Prostate gland (tissue), 2 donors: ENCODE results near the gene SIN3B. TPM values are rescaled to one million over a fixed set of nuclear protein-coding genes. Genes with fewer than 3 reads are reported as not detected.

Experiments
- DNase-seq: peaks from one replicate; pipeline ENCODE4 v3.0.0-alpha.2; 2019; ENCODE audit warnings: low spot score
- H3K27ac ChIP-seq, 2 donors: fragments of 200-600 bp; sonication (generic); 2 replicates each; pipeline ENCODE4 v1.5.1; 2017 to 2019
- H3K27me3 ChIP-seq: fragments of 200-600 bp; sonication (generic); replicated peaks from 2 replicates; pipeline ENCODE4 v1.5.1; 2019; ENCODE audit not compliant: insufficient read depth
- H3K36me3 ChIP-seq, 2 donors: fragments of 200-600 bp; sonication (generic); 1 replicate in 1 of 2; 2 replicates in 1 of 2; pipeline versions ENCODE4 v1.5.1 to v1.8.1; 2017 to 2019
- H3K4me1 ChIP-seq: fragments of 200-600 bp; sonication (generic); replicated peaks from 2 replicates; pipeline ENCODE4 v1.5.1; 2019
- H3K4me3 ChIP-seq, 2 donors: fragments of 200-600 bp; sonication (generic); 2 replicates each; pipeline ENCODE4 v1.5.1; 2017 to 2019
- H3K9me3 ChIP-seq: fragments of 200-600 bp; sonication (generic); 2 replicates; pipeline ENCODE4 v1.5.1; 2017
- CTCF ChIP-seq, 4 experiments: fragments of 200-600 bp in 2 of 4; fragments of 450-650 bp in 2 of 4; sonication (generic) in 2 of 4; IDR thresholded peaks; 1 replicate in 3 of 4; 2 replicates in 1 of 4; pipeline ENCODE4 v1.5.1; 2016 to 2019; ENCODE audit warnings: antibody characterized with exemption in 4 of 4, mild to moderate bottlenecking in 2 of 4, moderate library complexity in 2 of 4
- POLR2A ChIP-seq: fragments of 450-650 bp; IDR thresholded peaks from one replicate; pipeline ENCODE4 v1.6.1; 2016; ENCODE audit warnings: antibody characterized with exemption, mild to moderate bottlenecking
- POLR2AphosphoS5 ChIP-seq: sonication (generic); formaldehyde crosslinking; IDR thresholded peaks from one replicate; pipeline ENCODE4 v1.6.1; 2017; ENCODE audit warnings: antibody characterized with exemption
- WGBS: methylation state at CpG from one replicate; pipeline ENCODE4 v1.1.5; 2018; 5-methylcytosine and 5-hydroxymethylcytosine counted together
- intact Hi-C: fragments of 100-400 bp; cut with DNase I; formaldehyde crosslinking; loops from one replicate; pipeline ENCODE4 v1.14.2; 2022
- total RNA-seq, 2 donors: library from RNA; depleted of rRNA; stranded (reverse); fragments of >200 nt; gene quantifications; one replicate each; pipeline ENCODE4 v1.1.0, GENCODE V29; 2016

The SIN3B gene
- total RNA-seq, 2 donors from 2014 or later, result 37.8 to 159 TPM

GRCh38 chr19:16807549-16808284, 21.5 kb upstream of the SIN3B start:
- no peak for DNase-seq
- no peaks in the 10 kb centered on the region for H3K9me3 ChIP-seq
- intact Hi-C loops, result no loop called here
- WGBS, result 90% methylated on average over 31 of the region's 31 CpGs
- no peak overlapping the region for H3K4me3 ChIP-seq
- no peaks in the 10 kb centered on the region for H3K4me1 ChIP-seq
- no peaks in the 10 kb centered on the region for H3K27me3 ChIP-seq
- no peaks in the 10 kb centered on the region for H3K36me3 ChIP-seq
- H3K27ac ChIP-seq, result no peak overlapping the region
- TF ChIP-seq POLR2A (no peak), CTCF (IDR thresholded peaks at IDR 0.05) (no peak), POLR2AphosphoS5 (no peak)

GRCh38 chr19:16814526-16815100, 14.6 kb upstream of the SIN3B start:
- Histone ChIP-seq H3K27ac (no peak overlapping the region), H3K27me3 (no peaks in the 10 kb centered on the region), H3K36me3 (no peaks in the 10 kb centered on the region), H3K4me3 (no peak overlapping the region), H3K9me3 (no peaks in the 10 kb centered on the region), H3K4me1 (no peaks in the 10 kb centered on the region)
- TF ChIP-seq POLR2AphosphoS5 (no peak), CTCF (IDR thresholded peaks at IDR 0.05) (no peak), POLR2A (no peak)
- 55% methylated on average over 1 of the region's 1 CpG for WGBS
- intact Hi-C loops, result no loop called here
- DNase-seq, result no peak

- DNase-seq, result no peak
- H3K4me3 ChIP-seq, result no peak overlapping the region
- H3K27ac ChIP-seq, result no peak overlapping the region
- no peaks in the 10 kb centered on the region for H3K4me1 ChIP-seq
- 61% methylated on average over 1 of the region's 1 CpG for WGBS
- H3K36me3 ChIP-seq, result no peaks in the 10 kb centered on the region
- H3K9me3 ChIP-seq, result no peaks in the 10 kb centered on the region
- intact Hi-C loops, result loop anchor here (10.0 kb wide), 1 partner anchor 85 kb away; no protein-coding TSS in a partner anchor
- H3K27me3 ChIP-seq, result no peaks in the 10 kb centered on the region
- TF ChIP-seq POLR2AphosphoS5 (no peak), CTCF (IDR thresholded peaks at IDR 0.05) (no peak), POLR2A (no peak)
Measured at GRCh38 chr19:16820056-16820455, 9.1 kb upstream of the SIN3B start.

GRCh38 chr19:16821081-16821480, 8.1 kb upstream of the SIN3B start:
- Histone ChIP-seq H3K36me3 (no peaks in the 10 kb centered on the region), H3K4me1 (no peaks in the 10 kb centered on the region), H3K27ac (no peak overlapping the region), H3K9me3 (no peaks in the 10 kb centered on the region), H3K4me3 (no peak overlapping the region), H3K27me3 (no peaks in the 10 kb centered on the region)
- no peak for TF ChIP-seq CTCF (IDR thresholded peaks at IDR 0.05)
- TF ChIP-seq POLR2A, result no peak
- TF ChIP-seq POLR2AphosphoS5, result no peak
- 70% methylated on average over 7 of the region's 7 CpGs for WGBS
- no peak for DNase-seq
- intact Hi-C loops, result loop anchor here (10.0 kb wide), 1 partner anchor 86 kb away; no protein-coding TSS in a partner anchor

GRCh38 chr19:16822648-16823047, 6.5 kb upstream of the SIN3B start:
- TF ChIP-seq POLR2A, result no peak
- TF ChIP-seq POLR2AphosphoS5, result no peak
- TF ChIP-seq CTCF (IDR thresholded peaks at IDR 0.05), result no peak
- 92% methylated on average over 8 of the region's 8 CpGs for WGBS
- DNase-seq, result no peak
- Histone ChIP-seq H3K4me3 (no peak overlapping the region), H3K27ac (no peak overlapping the region), H3K27me3 (no peaks in the 10 kb centered on the region), H3K4me1 (no peaks in the 10 kb centered on the region), H3K9me3 (no peaks in the 10 kb centered on the region), H3K36me3 (no peaks in the 10 kb centered on the region)
- intact Hi-C loops, result loop anchor here (10.0 kb wide), 1 partner anchor 88 kb away; no protein-coding TSS in a partner anchor
